PC-3 (cell line): Measurements from ENCODE around the gene NANOS3. TPM values are rescaled to one million over a fixed set of nuclear protein-coding genes. Genes with fewer than 3 reads are reported as not detected.

Experiments
- ATAC-seq: fragments of 200-7000 bp; cut with Tn5 transposase; 2 replicates; pipeline ENCODE4 v1.9.1; 2020; ENCODE audit warnings: mild to moderate bottlenecking, moderate library complexity
- BruUV-seq: library from RNA; stranded (reverse); fragments of 400-500 nt; replicated peaks from 2 replicates; lab custom pipeline; 2021; lab: Mats Ljungman, UMichigan
- CTCF ChIA-PET: fragments of 300-600 bp; sonication (Branson Sonifier 250); formaldehyde crosslinking; loops from one replicate; lab custom pipeline; 2022; ENCODE audit warnings: antibody characterized with exemption; lab: Charles Lee
- POLR2A ChIA-PET: fragments of 300-600 bp; sonication (Branson Sonifier 250); formaldehyde crosslinking; loops from one replicate; lab custom pipeline; 2022; ENCODE audit warnings: antibody characterized with exemption; ENCODE audit not compliant: unreplicated experiment; lab: Charles Lee
- DNase-seq: peaks from one replicate; pipeline ENCODE4 v3.0.0-alpha.2; 2015
- H2AFZ ChIP-seq: fragments of 300-600 bp; sonication (generic); 2 replicates; pipeline ENCODE4 v1.6.0; 2016; ENCODE audit warnings: antibody characterized with exemption, low read length
- H3F3A ChIP-seq: fragments of 300-600 bp; sonication (generic); one replicate; pipeline ENCODE4 v1.6.0; 2017; ENCODE audit warnings: antibody characterized with exemption, low read length, control low read depth, mild to moderate bottlenecking; ENCODE audit not compliant: unreplicated experiment
- H3K27ac ChIP-seq: fragments of 300-600 bp; sonication (generic); 2 replicates; pipeline ENCODE4 v1.5.1; 2016; ENCODE audit warnings: mild to moderate bottlenecking, low read length
- H3K27me3 ChIP-seq: fragments of 300-600 bp; sonication (generic); 2 replicates; pipeline ENCODE4 v1.6.1; 2016; ENCODE audit warnings: low read length, mixed read lengths
- H3K36me3 ChIP-seq: fragments of 300-600 bp; sonication (generic); 2 replicates; pipeline ENCODE4 v1.6.1; 2016; ENCODE audit warnings: low read depth, mixed run types, low read length, mixed read lengths
- H3K4me1 ChIP-seq: fragments of 300-600 bp; sonication (generic); 2 replicates; pipeline ENCODE4 v1.5.1; 2016; ENCODE audit warnings: low read length; ENCODE audit not compliant: insufficient read depth
- H3K4me2 ChIP-seq: fragments of 300-600 bp; sonication (generic); 2 replicates; pipeline ENCODE4 v1.6.0; 2016; ENCODE audit warnings: low read length
- H3K4me3 ChIP-seq: fragments of 300-600 bp; sonication (generic); 2 replicates; pipeline ENCODE4 v1.5.1; 2016; ENCODE audit warnings: mild to moderate bottlenecking, low read length, mixed read lengths
- H3K79me2 ChIP-seq: fragments of 300-600 bp; sonication (generic); 2 replicates; pipeline ENCODE4 v1.6.1; 2017; ENCODE audit warnings: low read length, mixed read lengths
- H3K9ac ChIP-seq: fragments of 300-600 bp; sonication (generic); 2 replicates; pipeline ENCODE4 v1.6.0; 2016; ENCODE audit warnings: mild to moderate bottlenecking, low read length
- H3K9me2 ChIP-seq: fragments of 300-600 bp; sonication (generic); replicated peaks from 2 replicates; pipeline ENCODE4 v1.6.1; 2016; ENCODE audit warnings: mixed run types, low read length, mixed read lengths
- H3K9me3 ChIP-seq: fragments of 300-600 bp; sonication (generic); 2 replicates; pipeline ENCODE4 v1.6.1; 2016; ENCODE audit warnings: low read length, mixed read lengths
- H4K20me1 ChIP-seq: fragments of 300-600 bp; sonication (generic); 2 replicates; pipeline ENCODE4 v1.6.1; 2016; ENCODE audit warnings: low read length, mixed read lengths
- CTCF ChIP-seq: fragments of 300-600 bp; sonication (generic); conservative IDR thresholded peaks from 2 replicates; pipeline ENCODE4 v1.5.1; 2017; ENCODE audit warnings: antibody characterized with exemption, low read depth, mild to moderate bottlenecking, low read length
- EZH2 ChIP-seq: fragments of 300-600 bp; sonication (generic); IDR thresholded peaks from one replicate; pipeline ENCODE4 v1.6.1; 2017; ENCODE audit warnings: antibody characterized with exemption, mild to moderate bottlenecking, low read length; ENCODE audit not compliant: unreplicated experiment
- EZH2phosphoT487 ChIP-seq: fragments of 300-600 bp; sonication (generic); IDR thresholded peaks from 2 replicates; pipeline ENCODE4 v1.6.1; 2018; ENCODE audit warnings: mild to moderate bottlenecking, antibody characterized with exemption, low read length, borderline replicate concordance
- intact Hi-C: fragments of 100-400 bp; cut with micrococcal nuclease; formaldehyde crosslinking; loops from 2 replicates; pipeline ENCODE4 v1.9.0; 2023
- total RNA-seq: library from RNA; depleted of rRNA; stranded (reverse); fragments of >200 nt; gene quantifications from 2 replicates; pipeline ENCODE4 v1.2.3, GENCODE V29; 2014

Gene NANOS3
- total RNA-seq, 1 experiment from 2014 or later, result 1.7 TPM

GRCh38 chr19:13926010-13926409 is 49.1 kb downstream of the NANOS3 start:
- Histone ChIP-seq H3K9me2 (no peaks in the 10 kb centered on the region), H3K79me2 (no peaks in the 10 kb centered on the region), H3K4me3 (no peak overlapping the region), H4K20me1 (no peaks in the 10 kb centered on the region), H3K4me2 (no peak overlapping the region), H3K27ac (no peak overlapping the region), H3K36me3 (peaks cover 32% of the 10 kb centered on the region), H3K4me1 (no peaks in the 10 kb centered on the region), H2AFZ (no peak overlapping the region), H3F3A (no peaks in the 10 kb centered on the region), H3K27me3 (no peaks in the 10 kb centered on the region), H3K9me3 (no peaks in the 10 kb centered on the region), H3K9ac (no peak overlapping the region)
- ChIA-PET CTCF (interaction anchor here (0.5 kb wide), 1 partner anchor 104 kb away, joined by 3 read pairs; no protein-coding TSS in a partner anchor), POLR2A (no interaction called here)
- TF ChIP-seq CTCF (no peak), EZH2phosphoT487 (no peak), EZH2 (no peak)
- no TSS peak for BruUV-seq
- DNase-seq (no peak), ATAC-seq (no peak)
- intact Hi-C loops, result no loop called here

DNA sequence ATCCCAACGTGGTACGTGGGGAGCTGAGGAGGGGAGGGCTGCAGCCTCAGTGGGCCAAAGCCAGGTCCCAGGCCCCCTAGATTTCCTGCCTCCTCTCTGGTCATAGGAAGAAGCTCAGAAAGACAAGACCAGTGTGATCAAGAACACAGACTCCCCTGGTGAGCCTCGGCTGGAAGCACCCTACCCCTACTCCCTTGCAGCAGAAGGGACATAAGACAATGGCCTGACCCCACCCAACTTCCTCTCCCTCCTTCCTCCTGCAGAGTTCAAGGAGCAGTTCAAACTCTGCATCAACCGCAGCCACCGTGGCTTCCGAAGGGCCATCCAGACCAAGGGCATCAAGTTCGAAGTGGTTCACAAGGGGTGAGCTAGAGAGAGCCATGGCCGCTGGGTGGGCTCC is 49.8 kb downstream of the NANOS3 start:
- H3K4me1 ChIP-seq, result no peaks in the 10 kb centered on the region
- ChIA-PET CTCF (interaction anchor here (0.5 kb wide), 1 partner anchor 103 kb away, joined by 3 read pairs; no protein-coding TSS in a partner anchor), POLR2A (no interaction called here)
- intact Hi-C loops, result no loop called here
- no peaks in the 10 kb centered on the region for H3K79me2 ChIP-seq
- TF ChIP-seq EZH2 (no peak), CTCF (no peak), EZH2phosphoT487 (no peak)
- no peak overlapping the region for H3K9ac ChIP-seq
- no peak overlapping the region for H2AFZ ChIP-seq
- no peaks in the 10 kb centered on the region for H3F3A ChIP-seq
- no peak overlapping the region for H3K27ac ChIP-seq
- peaks cover 25% of the 10 kb centered on the region for H3K36me3 ChIP-seq
- no peaks in the 10 kb centered on the region for H3K9me2 ChIP-seq
- no peaks in the 10 kb centered on the region for H4K20me1 ChIP-seq
- H3K4me2 ChIP-seq, result no peak overlapping the region
- DNase-seq (no peak), ATAC-seq (no peak)
- BruUV-seq, result no TSS peak
- no peak overlapping the region for H3K4me3 ChIP-seq
- H3K9me3 ChIP-seq, result no peaks in the 10 kb centered on the region
- no peaks in the 10 kb centered on the region for H3K27me3 ChIP-seq

DNA sequence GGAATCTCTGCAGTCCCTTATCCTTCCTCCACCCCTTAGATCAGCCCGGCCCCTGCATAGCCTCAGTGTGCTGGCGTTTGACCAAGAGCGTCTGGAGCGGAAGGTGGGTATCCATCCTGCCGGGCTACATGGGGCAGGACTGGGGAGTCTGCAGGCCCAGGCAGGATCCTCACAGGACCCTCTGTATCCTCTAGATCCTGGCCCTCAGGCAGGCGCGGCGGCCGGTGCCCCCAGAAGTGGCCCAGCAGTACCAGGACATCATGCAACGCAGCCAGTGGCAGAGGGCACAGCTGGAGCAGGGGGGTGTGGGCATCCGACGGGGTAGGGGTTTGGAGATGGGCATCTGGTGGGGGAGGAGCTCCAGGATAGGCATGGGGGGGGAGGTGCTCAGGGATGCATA is 52.4 kb downstream of the NANOS3 start:
- no peaks in the 10 kb centered on the region for H3K79me2 ChIP-seq
- CTCF ChIA-PET, result no interaction called here

More for the DNA sequence above, 52.4 kb downstream of the NANOS3 start:
- intact Hi-C loops, result no loop called here
- Histone ChIP-seq H3F3A (no peaks in the 10 kb centered on the region), H4K20me1 (no peaks in the 10 kb centered on the region), H3K9me3 (no peaks in the 10 kb centered on the region), H3K9me2 (no peaks in the 10 kb centered on the region), H3K27ac (no peak overlapping the region), H3K27me3 (no peaks in the 10 kb centered on the region), H3K4me1 (no peaks in the 10 kb centered on the region), H3K4me3 (no peak overlapping the region), H3K9ac (no peak overlapping the region), H3K36me3 (peaks cover 11% of the 10 kb centered on the region; the same call in 1 of the 2 replicates), H3K4me2 (no peak overlapping the region), H2AFZ (no peak overlapping the region)
- no peak for TF ChIP-seq CTCF
- TF ChIP-seq EZH2phosphoT487, result no peak
- TF ChIP-seq EZH2, result no peak
- BruUV-seq, result no TSS peak
- POLR2A ChIA-PET, result interaction anchor here (0.6 kb wide), 1 partner anchor 173 kb away, joined by 3 read pairs; no protein-coding TSS in a partner anchor
- ATAC-seq (no peak), DNase-seq (no peak)
